Mammary epithelial cell (primary cell): ENCODE data around the gene EPHA3.

Experiments
- EZH2 ChIP-seq: IDR thresholded peaks from 2 replicates; pipeline ENCODE4 v1.6.1; 2012; ENCODE audit warnings: low read length, inconsistent platforms, borderline replicate concordance
- TF ChIP-seq, protein P1 (sequence below), 2 donors: IDR thresholded peaks in 1 of 2; conservative IDR thresholded peaks in 1 of 2; 2 replicates each; pipeline ENCODE4 v1.5.1; 2011 to 2012; ENCODE audit warnings: inconsistent platforms in 2 of 2, low read length in 2 of 2, mild to moderate bottlenecking in 2 of 2, control low read depth in 1 of 2, low read depth in 1 of 2; ENCODE audit not compliant: insufficient read depth in 1 of 2; ENCODE audit errors: extremely low read depth in 1 of 2

DNA sequence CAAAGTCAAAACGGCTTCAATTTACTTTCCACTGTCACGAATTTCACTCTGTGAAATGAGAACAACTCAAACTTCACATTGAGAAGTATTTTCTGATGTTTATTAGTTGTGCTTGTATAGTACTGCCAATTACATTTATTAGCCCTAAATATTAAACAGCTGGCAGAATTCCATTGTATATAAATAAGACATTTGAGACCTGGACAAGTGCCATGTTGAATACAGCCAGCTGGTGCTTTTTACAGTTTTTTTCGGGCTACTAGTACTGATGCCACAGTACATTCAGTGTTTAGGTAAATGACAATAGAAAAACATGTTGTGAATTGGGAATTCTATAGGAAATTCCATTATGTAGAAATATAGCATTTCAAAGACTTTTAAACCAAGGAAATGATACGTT, 79.0 kb downstream of the EPHA3 start:
- TF ChIP-seq, protein P1, sequence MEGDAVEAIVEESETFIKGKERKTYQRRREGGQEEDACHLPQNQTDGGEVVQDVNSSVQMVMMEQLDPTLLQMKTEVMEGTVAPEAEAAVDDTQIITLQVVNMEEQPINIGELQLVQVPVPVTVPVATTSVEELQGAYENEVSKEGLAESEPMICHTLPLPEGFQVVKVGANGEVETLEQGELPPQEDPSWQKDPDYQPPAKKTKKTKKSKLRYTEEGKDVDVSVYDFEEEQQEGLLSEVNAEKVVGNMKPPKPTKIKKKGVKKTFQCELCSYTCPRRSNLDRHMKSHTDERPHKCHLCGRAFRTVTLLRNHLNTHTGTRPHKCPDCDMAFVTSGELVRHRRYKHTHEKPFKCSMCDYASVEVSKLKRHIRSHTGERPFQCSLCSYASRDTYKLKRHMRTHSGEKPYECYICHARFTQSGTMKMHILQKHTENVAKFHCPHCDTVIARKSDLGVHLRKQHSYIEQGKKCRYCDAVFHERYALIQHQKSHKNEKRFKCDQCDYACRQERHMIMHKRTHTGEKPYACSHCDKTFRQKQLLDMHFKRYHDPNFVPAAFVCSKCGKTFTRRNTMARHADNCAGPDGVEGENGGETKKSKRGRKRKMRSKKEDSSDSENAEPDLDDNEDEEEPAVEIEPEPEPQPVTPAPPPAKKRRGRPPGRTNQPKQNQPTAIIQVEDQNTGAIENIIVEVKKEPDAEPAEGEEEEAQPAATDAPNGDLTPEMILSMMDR (conservative IDR thresholded peaks at IDR 0.05 in 1 of 2, IDR thresholded peaks at IDR 0.05 in 1 of 2; ENCODE audit: extremely low read depth in 1 of 2, insufficient read depth in 1 of 2, low read depth in 1 of 2, low read length in 2 of 2) = no peak
- TF ChIP-seq EZH2 = no peak
